Measurements from ENCODE around the gene GALNT1.

DNA sequence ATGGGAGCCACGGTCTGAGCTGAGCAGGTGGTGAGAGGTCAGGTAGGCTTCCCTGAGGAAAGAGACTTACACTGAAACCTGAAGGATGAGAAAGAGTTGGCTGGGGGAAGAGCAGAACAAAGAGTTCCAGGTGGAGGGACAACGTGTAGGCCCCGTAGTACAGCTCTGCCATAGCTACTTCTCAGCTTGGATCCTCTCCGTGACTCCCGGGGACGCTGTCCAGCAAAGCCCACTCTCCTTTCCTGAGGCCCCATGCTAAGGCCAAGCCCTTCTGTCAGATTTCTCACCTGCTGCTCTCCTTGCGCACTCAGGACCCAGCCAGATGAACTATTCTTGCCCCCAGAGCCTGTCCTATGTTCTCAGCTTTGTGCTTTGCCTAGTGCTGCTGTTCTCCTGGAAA, 173.8 kb downstream of the GALNT1 start:
- TF ChIP-seq, protein P1, sequence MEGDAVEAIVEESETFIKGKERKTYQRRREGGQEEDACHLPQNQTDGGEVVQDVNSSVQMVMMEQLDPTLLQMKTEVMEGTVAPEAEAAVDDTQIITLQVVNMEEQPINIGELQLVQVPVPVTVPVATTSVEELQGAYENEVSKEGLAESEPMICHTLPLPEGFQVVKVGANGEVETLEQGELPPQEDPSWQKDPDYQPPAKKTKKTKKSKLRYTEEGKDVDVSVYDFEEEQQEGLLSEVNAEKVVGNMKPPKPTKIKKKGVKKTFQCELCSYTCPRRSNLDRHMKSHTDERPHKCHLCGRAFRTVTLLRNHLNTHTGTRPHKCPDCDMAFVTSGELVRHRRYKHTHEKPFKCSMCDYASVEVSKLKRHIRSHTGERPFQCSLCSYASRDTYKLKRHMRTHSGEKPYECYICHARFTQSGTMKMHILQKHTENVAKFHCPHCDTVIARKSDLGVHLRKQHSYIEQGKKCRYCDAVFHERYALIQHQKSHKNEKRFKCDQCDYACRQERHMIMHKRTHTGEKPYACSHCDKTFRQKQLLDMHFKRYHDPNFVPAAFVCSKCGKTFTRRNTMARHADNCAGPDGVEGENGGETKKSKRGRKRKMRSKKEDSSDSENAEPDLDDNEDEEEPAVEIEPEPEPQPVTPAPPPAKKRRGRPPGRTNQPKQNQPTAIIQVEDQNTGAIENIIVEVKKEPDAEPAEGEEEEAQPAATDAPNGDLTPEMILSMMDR (IDR thresholded peaks at IDR 0.05): no peak
- TF ChIP-seq POLR2A (IDR thresholded peaks at IDR 0.05) (no peak), POLR2AphosphoS5 (IDR thresholded peaks at IDR 0.05; ENCODE audit: insufficient read depth in 1 of 2, low read depth in 1 of 2) (no peak)

Data from vagina (tissue), 2 donors.